ENCODE data around the gene FOXO3.
"Not testable (repeated sequence)": the region's sequence is repeated elsewhere in the genome, so short reads cannot be mapped to it uniquely, and the experiment has no call there.

The FOXO3 gene

GRCh38 chr6:108682383-108683119 lies 121.8 kb downstream of the FOXO3 start:
- H2BK120ac ChIP-seq (ENCODE audit: insufficient read depth, low read length, poor library complexity); H3K14ac ChIP-seq (ENCODE audit: low read length); H2BK12ac ChIP-seq (ENCODE audit: low read length); H3K9ac ChIP-seq (ENCODE audit: low read length); H3K27me3 ChIP-seq (ENCODE audit: insufficient read depth, low read length); H4K91ac ChIP-seq (ENCODE audit: low read depth, low read length); H3K9me3 ChIP-seq (ENCODE audit: insufficient read depth, low read depth, low read length); H3K23ac ChIP-seq (ENCODE audit: low read length); H3K4me2 ChIP-seq (ENCODE audit: low read length); H3K27ac ChIP-seq (ENCODE audit: low read depth, low read length); H3K36me3 ChIP-seq (ENCODE audit: control insufficient read depth in 1 of 2, insufficient read depth in 2 of 2, low read length in 2 of 2); H4K12ac ChIP-seq (ENCODE audit: low read depth, low read length); H2AK5ac ChIP-seq (ENCODE audit: low read length); H3K4ac ChIP-seq (ENCODE audit: low read depth, low read length); H3K18ac ChIP-seq (ENCODE audit: low read length); H3K4me3 ChIP-seq (ENCODE audit: low read depth, low read length); H2AFZ ChIP-seq (ENCODE audit: insufficient read depth, low read length, poor library complexity); H3K79me2 ChIP-seq (ENCODE audit: control insufficient read depth, insufficient read depth, low read length, poor library complexity); DNase-seq; H2BK5ac ChIP-seq (ENCODE audit: low read depth, low read length, poor library complexity); H4K8ac ChIP-seq (ENCODE audit: low read depth, low read length): not testable (repeated sequence)
- WGBS (ENCODE audit: extremely low coverage, insufficient coverage, insufficient read length), result no CpG with 5 or more reads among the region's 7 CpGs
- Histone ChIP-seq H3K79me1 (ENCODE audit: low read length) (peaks cover 18% of the 10 kb centered on the region), H3K4me1 (ENCODE audit: control insufficient read depth in 1 of 2, insufficient read depth in 2 of 2, low read length in 2 of 2) (peaks cover 20% of the 10 kb centered on the region in 2 experiments)

- H2BK120ac ChIP-seq (ENCODE audit: insufficient read depth, low read length, poor library complexity); H3K23ac ChIP-seq (ENCODE audit: low read length); H3K27ac ChIP-seq (ENCODE audit: low read depth, low read length); H3K18ac ChIP-seq (ENCODE audit: low read length); H2BK5ac ChIP-seq (ENCODE audit: low read depth, low read length, poor library complexity); H2AK5ac ChIP-seq (ENCODE audit: low read length); H4K91ac ChIP-seq (ENCODE audit: low read depth, low read length); H3K4me3 ChIP-seq (ENCODE audit: low read depth, low read length); H2BK12ac ChIP-seq (ENCODE audit: low read length); H3K4ac ChIP-seq (ENCODE audit: low read depth, low read length); H3K79me2 ChIP-seq (ENCODE audit: control insufficient read depth, insufficient read depth, low read length, poor library complexity); H3K36me3 ChIP-seq (ENCODE audit: control insufficient read depth in 1 of 2, insufficient read depth in 2 of 2, low read length in 2 of 2); H4K12ac ChIP-seq (ENCODE audit: low read depth, low read length); DNase-seq; H2AFZ ChIP-seq (ENCODE audit: insufficient read depth, low read length, poor library complexity); H3K4me2 ChIP-seq (ENCODE audit: low read length); H3K14ac ChIP-seq (ENCODE audit: low read length); H3K27me3 ChIP-seq (ENCODE audit: insufficient read depth, low read length); H4K8ac ChIP-seq (ENCODE audit: low read depth, low read length); H3K9me3 ChIP-seq (ENCODE audit: insufficient read depth, low read depth, low read length); H3K9ac ChIP-seq (ENCODE audit: low read length): not testable (repeated sequence)
- peaks cover 22 to 25% of the 10 kb centered on the region in 2 experiments for H3K4me1 ChIP-seq (ENCODE audit: control insufficient read depth in 1 of 2, insufficient read depth in 2 of 2, low read length in 2 of 2)
- WGBS (ENCODE audit: extremely low coverage, insufficient coverage, insufficient read length), result no CpG with 5 or more reads among the region's 2 CpGs
- peaks cover 24% of the 10 kb centered on the region for H3K79me1 ChIP-seq (ENCODE audit: low read length)
These were observed 123.3 kb downstream of the FOXO3 start for GRCh38 chr6:108683976-108684375.

- DNase-seq, result peak; percentile 12 to 38
- H4K8ac ChIP-seq (ENCODE audit: low read depth, low read length), result peak overlapping the region; percentile 41
- H2AK5ac ChIP-seq (ENCODE audit: low read length), result peak overlapping the region; percentile 18
- WGBS (ENCODE audit: extremely low coverage, insufficient coverage, insufficient read length), result no CpG with 5 or more reads among the region's 8 CpGs
- H3K9me3 ChIP-seq (ENCODE audit: insufficient read depth, low read depth, low read length), result no peaks in the 10 kb centered on the region
- peak overlapping the region; percentile 32 for H3K18ac ChIP-seq (ENCODE audit: low read length)
- no peak overlapping the region for H3K23ac ChIP-seq (ENCODE audit: low read length)
- H3K79me1 ChIP-seq (ENCODE audit: low read length), result peaks cover 29% of the 10 kb centered on the region
- H3K27ac ChIP-seq (ENCODE audit: low read depth, low read length), result peak overlapping the region; percentile 38
- peak overlapping the region; percentile 16 for H3K14ac ChIP-seq (ENCODE audit: low read length)
- no peak overlapping the region for H4K12ac ChIP-seq (ENCODE audit: low read depth, low read length)
- H3K79me2 ChIP-seq (ENCODE audit: control insufficient read depth, insufficient read depth, low read length, poor library complexity), result peaks cover 5% of the 10 kb centered on the region
- peak overlapping the region; percentile 58 for H4K91ac ChIP-seq (ENCODE audit: low read depth, low read length)
- peaks cover 30 to 34% of the 10 kb centered on the region in 2 experiments for H3K4me1 ChIP-seq (ENCODE audit: control insufficient read depth in 1 of 2, insufficient read depth in 2 of 2, low read length in 2 of 2)
- no peak overlapping the region for H3K4me3 ChIP-seq (ENCODE audit: low read depth, low read length)
- no peak overlapping the region for H3K4me2 ChIP-seq (ENCODE audit: low read length)
- H2BK12ac ChIP-seq (ENCODE audit: low read length), result peak overlapping the region; percentile 52
- peak overlapping the region; percentile 29 for H2BK120ac ChIP-seq (ENCODE audit: insufficient read depth, low read length, poor library complexity)
- H3K27me3 ChIP-seq (ENCODE audit: insufficient read depth, low read length), result no peaks in the 10 kb centered on the region
- peaks cover 5 to 12% of the 10 kb centered on the region in 2 experiments for H3K36me3 ChIP-seq (ENCODE audit: control insufficient read depth in 1 of 2, insufficient read depth in 2 of 2, low read length in 2 of 2)
- peak overlapping the region; percentile 34 for H2BK5ac ChIP-seq (ENCODE audit: low read depth, low read length, poor library complexity)
- H2AFZ ChIP-seq (ENCODE audit: insufficient read depth, low read length, poor library complexity), result no peak overlapping the region
- H3K9ac ChIP-seq (ENCODE audit: low read length), result no peak overlapping the region
- H3K4ac ChIP-seq (ENCODE audit: low read depth, low read length), result peak overlapping the region; percentile 15
These were observed 124.1 kb downstream of the FOXO3 start for GRCh38 chr6:108684771-108685329.

GRCh38 chr6:108685970-108686369 lies 125.3 kb downstream of the FOXO3 start:
- H3K27me3 ChIP-seq (ENCODE audit: insufficient read depth, low read length), result no peaks in the 10 kb centered on the region
- no peak overlapping the region for H3K23ac ChIP-seq (ENCODE audit: low read length)
- DNase-seq, result no peak
- H3K4me3 ChIP-seq (ENCODE audit: low read depth, low read length), result no peak overlapping the region
- no CpG with 5 or more reads among the region's 4 CpGs for WGBS (ENCODE audit: extremely low coverage, insufficient coverage, insufficient read length)
- no peak overlapping the region for H4K12ac ChIP-seq (ENCODE audit: low read depth, low read length)
- H2BK5ac ChIP-seq (ENCODE audit: low read depth, low read length, poor library complexity), result peak overlapping the region; percentile 49
- H3K36me3 ChIP-seq (ENCODE audit: control insufficient read depth in 1 of 2, insufficient read depth in 2 of 2, low read length in 2 of 2), result peaks cover 4 to 8% of the 10 kb centered on the region in 2 experiments
- peaks cover 31 to 41% of the 10 kb centered on the region in 2 experiments for H3K4me1 ChIP-seq (ENCODE audit: control insufficient read depth in 1 of 2, insufficient read depth in 2 of 2, low read length in 2 of 2)
- peak overlapping the region; percentile 27 for H4K91ac ChIP-seq (ENCODE audit: low read depth, low read length)
- no peak overlapping the region for H3K4me2 ChIP-seq (ENCODE audit: low read length)
- H3K79me1 ChIP-seq (ENCODE audit: low read length), result peaks cover 29% of the 10 kb centered on the region
- H3K4ac ChIP-seq (ENCODE audit: low read depth, low read length), result peak overlapping the region; percentile 2
- peak overlapping the region; percentile 8 for H3K9ac ChIP-seq (ENCODE audit: low read length)
- peaks cover 5% of the 10 kb centered on the region for H3K79me2 ChIP-seq (ENCODE audit: control insufficient read depth, insufficient read depth, low read length, poor library complexity)
- H2AFZ ChIP-seq (ENCODE audit: insufficient read depth, low read length, poor library complexity), result no peak overlapping the region
- peak overlapping the region; percentile 94 for H3K18ac ChIP-seq (ENCODE audit: low read length)
- H3K27ac ChIP-seq (ENCODE audit: low read depth, low read length), result no peak overlapping the region
- no peaks in the 10 kb centered on the region for H3K9me3 ChIP-seq (ENCODE audit: insufficient read depth, low read depth, low read length)
- peak overlapping the region; percentile 57 for H4K8ac ChIP-seq (ENCODE audit: low read depth, low read length)
- H2AK5ac ChIP-seq (ENCODE audit: low read length), result peak overlapping the region; percentile 11
- peak overlapping the region; percentile 91 for H2BK120ac ChIP-seq (ENCODE audit: insufficient read depth, low read length, poor library complexity)
- peak overlapping the region; percentile 96 for H2BK12ac ChIP-seq (ENCODE audit: low read length)
- peak overlapping the region; percentile 76 for H3K14ac ChIP-seq (ENCODE audit: low read length)

Data from trophoblast cell (in vitro differentiated cells and primary cell).